Mesothelial cell of epicardium (in vitro differentiated cells): ENCODE measurements around the gene PARP3. TPM values are rescaled to one million over a fixed set of nuclear protein-coding genes. Genes with fewer than 3 reads are reported as not detected.

ENCODE experiments used
- DNase-seq, 2 experiments: peaks; one replicate each; pipeline ENCODE4 v3.0.0; 2021; ENCODE audit warnings: low spot score in 2 of 2; ENCODE audit not compliant: unreplicated experiment in 2 of 2
- H3K27ac Mint-ChIP-seq: 2 replicates; pipeline ENCODE4 v1.8.0; 2021; ENCODE audit warnings: mixed read lengths
- H3K27me3 Mint-ChIP-seq: 2 replicates; pipeline ENCODE4 v1.8.0; 2021; ENCODE audit warnings: low read depth, mixed read lengths
- H3K36me3 Mint-ChIP-seq: 2 replicates; pipeline ENCODE4 v1.8.0; 2021; ENCODE audit warnings: mixed read lengths
- H3K4me1 Mint-ChIP-seq: 2 replicates; pipeline ENCODE4 v1.8.0; 2021; ENCODE audit warnings: mixed read lengths
- H3K4me3 Mint-ChIP-seq: 2 replicates; pipeline ENCODE4 v1.8.0; 2021; ENCODE audit warnings: mild to moderate bottlenecking, moderate library complexity, mixed read lengths
- H3K9me3 Mint-ChIP-seq: 2 replicates; pipeline ENCODE4 v1.8.0; 2021; ENCODE audit warnings: mixed read lengths
- CTCF ChIP-seq: fragments of 200-600 bp; sonication (generic); IDR thresholded peaks from one replicate; pipeline ENCODE4 v1.5.0; 2021; ENCODE audit warnings: antibody characterized with exemption; ENCODE audit not compliant: unreplicated experiment
- total RNA-seq: library from RNA; stranded (reverse); gene quantifications from 3 replicates; pipeline ENCODE4 v1.2.1, GENCODE V29; 2021

Gene PARP3
- total RNA-seq, 1 donor from 2014 or later, result 13.2 TPM

DNA sequence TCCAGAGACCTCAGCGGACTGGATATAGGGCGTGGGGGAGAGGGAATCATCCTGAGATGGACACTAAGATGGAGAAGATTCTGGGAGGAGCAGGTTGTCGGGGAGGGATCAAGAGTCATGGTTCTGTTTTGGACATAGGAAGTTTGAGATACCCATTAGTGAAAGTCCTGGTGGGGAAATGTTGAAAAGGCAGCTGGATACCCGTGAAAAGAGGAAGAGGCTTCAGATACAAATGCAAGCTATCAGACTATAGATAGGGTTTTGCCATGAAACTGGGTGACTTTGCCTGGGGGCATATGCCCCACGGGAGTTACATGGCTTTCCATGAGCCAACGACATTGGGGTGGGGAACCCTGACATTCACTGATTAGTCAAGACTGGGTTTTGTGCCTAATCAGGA lies 11.9 kb downstream of the PARP3 start:
- no peak for TF ChIP-seq CTCF
- H3K9me3 Mint-ChIP-seq, result no peaks in the 10 kb centered on the region
- H3K36me3 Mint-ChIP-seq, result peaks cover 3% of the 10 kb centered on the region
- H3K27ac Mint-ChIP-seq, result no peak overlapping the region
- peak overlapping the region; percentile 3 for H3K4me3 Mint-ChIP-seq
- H3K4me1 Mint-ChIP-seq, result peaks cover 2% of the 10 kb centered on the region
- DNase-seq, result no peak
- H3K27me3 Mint-ChIP-seq, result peaks cover 46% of the 10 kb centered on the region

- peaks cover 2% of the 10 kb centered on the region for H3K4me1 Mint-ChIP-seq
These were observed 12.6 kb downstream of the PARP3 start for GRCh38 chr3:51954713-51955112.

DNA sequence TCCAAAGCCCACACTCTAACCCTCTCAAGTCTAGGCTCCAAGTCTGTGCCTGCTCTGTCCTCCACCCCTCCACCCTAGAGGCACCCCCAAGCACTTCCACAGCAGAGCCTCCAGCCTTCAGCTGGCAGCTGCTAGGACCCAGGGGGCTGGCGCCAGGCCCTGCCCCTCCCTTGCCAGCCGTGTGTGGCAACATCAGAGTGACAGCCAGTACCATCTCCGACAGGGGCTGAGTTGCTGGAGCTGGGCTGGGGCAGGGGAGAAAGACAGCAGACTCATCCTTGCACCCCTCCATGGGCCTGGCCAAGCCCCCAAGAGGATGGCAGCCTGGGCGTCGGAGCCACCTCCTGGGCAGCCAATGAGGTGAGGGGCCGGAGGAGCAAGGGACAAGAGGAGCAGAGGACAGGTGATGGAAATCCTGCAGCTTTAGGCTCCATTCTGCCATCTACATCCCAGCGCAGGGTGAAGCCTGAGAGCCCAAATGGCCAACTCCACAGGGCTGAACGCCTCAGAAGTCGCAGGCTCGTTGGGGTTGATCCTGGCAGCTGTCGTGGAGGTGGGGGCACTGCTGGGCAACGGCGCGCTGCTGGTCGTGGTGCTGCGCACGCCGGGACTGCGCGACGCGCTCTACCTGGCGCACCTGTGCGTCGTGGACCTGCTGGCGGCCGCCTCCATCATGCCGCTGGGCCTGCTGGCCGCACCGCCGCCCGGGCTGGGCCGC lies 13.2 kb downstream of the PARP3 start, which contains the start of gene GPR62:
TSS of gene GPR62 (plus strand) at position 207 of the 718 bp plus-strand sequence. CDS start at position 479, 272 bp downstream.
- peak within 1 kb of the TSS; percentile 3 for H3K4me3 Mint-ChIP-seq
- no peaks in the 10 kb centered on the region for H3K9me3 Mint-ChIP-seq
- no peak for TF ChIP-seq CTCF
- H3K4me1 Mint-ChIP-seq, result peaks cover 2% of the 10 kb centered on the region
- H3K27ac Mint-ChIP-seq, result no peak within 1 kb of the TSS
- DNase-seq, result no peak
- peaks cover 46% of the 10 kb centered on the region for H3K27me3 Mint-ChIP-seq
- H3K36me3 Mint-ChIP-seq, result peaks cover 3% of the 10 kb centered on the region

More at GRCh38 chr3:51954713-51955112, 12.6 kb downstream of the PARP3 start:
- Mint-ChIP-seq H3K27me3 (peaks cover 46% of the 10 kb centered on the region), H3K4me3 (no peak overlapping the region), H3K9me3 (no peaks in the 10 kb centered on the region), H3K36me3 (peaks cover 3% of the 10 kb centered on the region), H3K27ac (no peak overlapping the region)
- DNase-seq, result no peak
- TF ChIP-seq CTCF, result no peak

DNA sequence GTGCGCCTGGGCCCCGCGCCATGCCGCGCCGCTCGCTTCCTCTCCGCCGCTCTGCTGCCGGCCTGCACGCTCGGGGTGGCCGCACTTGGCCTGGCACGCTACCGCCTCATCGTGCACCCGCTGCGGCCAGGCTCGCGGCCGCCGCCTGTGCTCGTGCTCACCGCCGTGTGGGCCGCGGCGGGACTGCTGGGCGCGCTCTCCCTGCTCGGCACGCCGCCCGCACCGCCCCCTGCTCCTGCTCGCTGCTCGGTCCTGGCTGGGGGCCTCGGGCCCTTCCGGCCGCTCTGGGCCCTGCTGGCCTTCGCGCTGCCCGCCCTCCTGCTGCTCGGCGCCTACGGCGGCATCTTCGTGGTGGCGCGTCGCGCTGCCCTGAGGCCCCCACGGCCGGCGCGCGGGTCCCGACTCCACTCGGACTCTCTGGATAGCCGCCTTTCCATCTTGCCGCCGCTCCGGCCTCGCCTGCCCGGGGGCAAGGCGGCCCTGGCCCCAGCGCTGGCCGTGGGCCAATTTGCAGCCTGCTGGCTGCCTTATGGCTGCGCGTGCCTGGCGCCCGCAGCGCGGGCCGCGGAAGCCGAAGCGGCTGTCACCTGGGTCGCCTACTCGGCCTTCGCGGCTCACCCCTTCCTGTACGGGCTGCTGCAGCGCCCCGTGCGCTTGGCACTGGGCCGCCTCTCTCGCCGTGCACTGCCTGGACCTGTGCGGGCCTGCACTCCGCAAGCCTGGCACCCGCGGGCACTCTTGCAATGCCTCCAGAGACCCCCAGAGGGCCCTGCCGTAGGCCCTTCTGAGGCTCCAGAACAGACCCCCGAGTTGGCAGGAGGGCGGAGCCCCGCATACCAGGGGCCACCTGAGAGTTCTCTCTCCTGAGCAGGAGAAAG lies 14.0 kb downstream of the PARP3 start:
- peak; percentile 53 for TF ChIP-seq CTCF
- DNase-seq, result peak in 1 of 2 experiments; percentile 60
- no peak overlapping the region for H3K27ac Mint-ChIP-seq
- peaks cover 41% of the 10 kb centered on the region for H3K27me3 Mint-ChIP-seq
- H3K4me1 Mint-ChIP-seq, result peaks cover 2% of the 10 kb centered on the region
- H3K36me3 Mint-ChIP-seq, result peaks cover 3% of the 10 kb centered on the region
- no peak overlapping the region for H3K4me3 Mint-ChIP-seq
- no peaks in the 10 kb centered on the region for H3K9me3 Mint-ChIP-seq

DNA sequence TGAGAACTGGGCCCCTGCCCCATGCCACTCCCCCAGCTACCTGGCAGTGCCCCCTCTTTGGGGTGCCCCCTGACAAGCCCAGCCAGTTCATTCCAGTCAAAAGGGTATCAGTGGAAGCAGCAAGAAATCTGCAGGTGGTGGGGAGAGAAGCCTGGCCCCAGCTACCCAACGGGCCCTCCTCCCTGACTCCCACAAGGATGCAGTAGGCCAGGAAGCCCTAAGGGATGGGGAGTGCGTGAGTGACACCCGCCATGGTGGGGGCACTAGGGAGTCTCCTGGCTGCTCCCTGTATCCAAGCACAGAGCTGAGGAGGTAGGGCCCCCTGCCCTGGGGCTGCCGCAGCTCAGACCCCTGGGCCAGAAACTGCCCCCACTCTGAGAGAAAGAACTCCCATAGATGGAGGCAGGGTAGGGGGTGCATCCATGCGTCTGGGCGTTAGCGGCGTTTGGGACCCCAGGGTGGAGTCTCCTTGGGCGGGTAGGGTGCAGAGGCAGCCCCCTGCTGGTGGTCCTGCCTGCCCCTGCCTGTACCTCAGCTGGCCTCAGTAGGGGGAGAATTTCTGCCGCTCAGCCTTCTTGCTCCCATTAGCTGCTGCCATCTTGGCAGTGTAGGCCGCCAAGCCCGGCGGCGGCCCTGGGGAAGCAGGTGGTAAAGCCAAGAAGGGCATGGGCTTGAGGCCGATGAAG lies 15.5 kb downstream of the PARP3 start:
- no peak overlapping the region for H3K27ac Mint-ChIP-seq
- peaks cover 30% of the 10 kb centered on the region for H3K27me3 Mint-ChIP-seq
- DNase-seq, result no peak
- peaks cover 3% of the 10 kb centered on the region for H3K36me3 Mint-ChIP-seq
- no peak for TF ChIP-seq CTCF
- H3K9me3 Mint-ChIP-seq, result no peaks in the 10 kb centered on the region
- no peak overlapping the region for H3K4me3 Mint-ChIP-seq
- peaks cover 2% of the 10 kb centered on the region for H3K4me1 Mint-ChIP-seq
